Measurements from ENCODE around the gene MRO. TPM values are rescaled to one million over a fixed set of nuclear protein-coding genes. Genes with fewer than 3 reads are reported as not detected.

MRO gene
- total RNA-seq, 2 experiments from 2014 or later: not detected

GRCh38 chr18:50816419-50817166 is 3.2 kb downstream of the MRO start:
- no peak overlapping the region for H3K4me3 Mint-ChIP-seq

DNA sequence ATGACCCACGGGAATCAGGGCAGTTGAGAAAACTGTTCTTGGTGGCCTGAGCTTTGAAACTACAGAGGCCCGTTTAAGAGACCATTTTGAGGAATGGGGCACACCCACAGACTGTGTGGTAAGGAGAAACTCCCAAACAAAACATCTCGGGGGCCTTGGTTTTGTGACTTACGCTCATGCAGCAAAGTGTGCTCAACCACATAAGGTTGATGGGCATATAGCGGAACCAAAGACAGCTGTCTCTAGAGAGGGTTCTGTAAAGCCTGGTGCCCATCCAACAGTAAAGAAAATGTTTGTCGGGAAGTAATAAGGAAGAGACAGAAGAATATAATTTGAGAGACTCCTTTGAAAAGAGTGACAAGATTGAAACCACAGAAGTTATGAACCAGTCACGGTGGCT is 5.4 kb downstream of the MRO start:
- H3K27me3 Mint-ChIP-seq: peaks cover 19% of the 10 kb centered on the region
- H3K9me3 Mint-ChIP-seq: no peaks in the 10 kb centered on the region
- H3K36me3 Mint-ChIP-seq: no peaks in the 10 kb centered on the region
- H3K27ac Mint-ChIP-seq: no peak overlapping the region
- no peak for DNase-seq
- H3K4me3 Mint-ChIP-seq: no peak overlapping the region
- no peaks in the 10 kb centered on the region for H3K4me1 Mint-ChIP-seq

More at GRCh38 chr18:50816419-50817166, 3.2 kb downstream of the MRO start:
- H3K9me3 Mint-ChIP-seq: no peaks in the 10 kb centered on the region
- H3K27ac Mint-ChIP-seq: no peak overlapping the region
- H3K36me3 Mint-ChIP-seq: no peaks in the 10 kb centered on the region
- no peak for DNase-seq
- peaks cover 19% of the 10 kb centered on the region for H3K27me3 Mint-ChIP-seq
- no peaks in the 10 kb centered on the region for H3K4me1 Mint-ChIP-seq

DNA sequence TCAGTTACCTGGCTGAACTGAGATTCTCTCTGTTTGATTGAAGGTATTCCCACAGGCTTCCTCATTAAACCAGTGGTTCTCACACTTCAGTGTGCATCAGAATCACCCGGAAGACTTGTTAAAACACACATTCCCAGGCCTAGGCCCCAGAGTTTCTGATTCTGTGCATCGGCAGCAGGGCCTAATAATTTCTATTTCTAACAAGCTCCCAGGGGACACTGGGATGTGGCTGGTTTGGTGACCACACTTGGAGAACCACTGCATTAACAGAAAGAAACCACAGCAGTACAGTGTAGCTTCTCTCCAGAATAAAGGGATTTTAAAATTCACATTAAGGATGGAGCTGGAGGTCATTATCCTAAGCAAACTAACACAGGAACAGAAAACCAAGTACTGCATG is 6.5 kb downstream of the MRO start:
- Mint-ChIP-seq H3K9me3 (no peaks in the 10 kb centered on the region), H3K27me3 (peaks cover 15% of the 10 kb centered on the region), H3K4me3 (no peak overlapping the region), H3K36me3 (no peaks in the 10 kb centered on the region), H3K4me1 (no peaks in the 10 kb centered on the region), H3K27ac (no peak overlapping the region)
- DNase-seq: no peak

GRCh38 chr18:50812834-50813233 is 7.0 kb downstream of the MRO start:
- Mint-ChIP-seq H3K27me3 (peaks cover 13% of the 10 kb centered on the region), H3K9me3 (no peaks in the 10 kb centered on the region)

DNA sequence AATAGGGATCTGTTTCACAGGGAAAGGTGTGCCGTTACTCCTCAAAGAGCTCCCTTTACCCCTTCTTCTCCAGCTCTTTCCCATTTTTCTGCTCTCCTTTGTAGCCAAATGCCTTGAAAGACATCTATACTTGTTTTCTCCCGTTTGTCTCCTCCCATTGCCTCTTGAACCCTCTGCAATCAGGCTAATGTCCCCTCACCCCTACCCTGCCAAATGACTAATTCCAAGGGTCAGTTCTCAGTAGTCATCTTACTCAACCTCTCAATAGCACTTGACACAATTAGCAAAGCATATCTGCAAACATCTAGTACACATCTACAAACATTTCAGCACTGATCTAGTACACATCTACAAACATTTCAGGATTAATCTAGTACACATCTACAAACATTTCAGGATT is 12.6 kb downstream of the MRO start:
- Mint-ChIP-seq H3K27me3 (peaks cover 4% of the 10 kb centered on the region), H3K4me1 (no peaks in the 10 kb centered on the region), H3K27ac (no peak overlapping the region), H3K9me3 (no peaks in the 10 kb centered on the region), H3K36me3 (no peaks in the 10 kb centered on the region), H3K4me3 (no peak overlapping the region)
- DNase-seq: no peak

More at GRCh38 chr18:50812834-50813233, 7.0 kb downstream of the MRO start:
- H3K4me1 Mint-ChIP-seq: no peaks in the 10 kb centered on the region
- no peak for DNase-seq
- no peaks in the 10 kb centered on the region for H3K36me3 Mint-ChIP-seq
- no peak overlapping the region for H3K4me3 Mint-ChIP-seq
- no peak overlapping the region for H3K27ac Mint-ChIP-seq

DNA sequence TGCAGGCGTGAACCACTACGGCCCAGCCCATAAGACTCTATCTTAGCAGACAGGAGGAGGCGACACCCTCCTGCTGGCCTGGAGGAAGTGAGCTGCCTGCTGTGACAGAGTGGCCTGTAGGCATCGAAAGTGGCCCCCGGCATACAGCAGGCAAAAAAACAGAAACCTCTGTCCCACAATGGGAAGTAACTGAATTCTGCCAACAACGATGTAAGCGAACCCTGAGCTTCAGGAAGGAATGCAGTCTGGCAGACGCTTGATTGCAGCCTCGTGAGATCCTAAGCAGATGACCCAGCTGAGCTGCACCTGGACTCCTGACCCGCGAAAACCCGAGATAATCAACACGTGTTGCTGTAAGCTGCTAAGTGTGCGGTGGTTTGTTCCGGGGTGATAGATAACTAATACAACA is 13.6 kb downstream of the MRO start:
- no peaks in the 10 kb centered on the region for H3K4me1 Mint-ChIP-seq
- H3K4me3 Mint-ChIP-seq: no peak overlapping the region
- no peak overlapping the region for H3K27ac Mint-ChIP-seq
- H3K9me3 Mint-ChIP-seq: no peaks in the 10 kb centered on the region
- no peak for DNase-seq
- H3K36me3 Mint-ChIP-seq: no peaks in the 10 kb centered on the region
- H3K27me3 Mint-ChIP-seq: peaks cover 4% of the 10 kb centered on the region

- H3K27me3 Mint-ChIP-seq: peaks cover 4% of the 10 kb centered on the region
- H3K27ac Mint-ChIP-seq: no peak overlapping the region
- no peaks in the 10 kb centered on the region for H3K4me1 Mint-ChIP-seq
- no peak for DNase-seq
- no peak overlapping the region for H3K4me3 Mint-ChIP-seq
- no peaks in the 10 kb centered on the region for H3K36me3 Mint-ChIP-seq
- no peaks in the 10 kb centered on the region for H3K9me3 Mint-ChIP-seq
These were observed 14.1 kb downstream of the MRO start for GRCh38 chr18:50805732-50806131.

DNA sequence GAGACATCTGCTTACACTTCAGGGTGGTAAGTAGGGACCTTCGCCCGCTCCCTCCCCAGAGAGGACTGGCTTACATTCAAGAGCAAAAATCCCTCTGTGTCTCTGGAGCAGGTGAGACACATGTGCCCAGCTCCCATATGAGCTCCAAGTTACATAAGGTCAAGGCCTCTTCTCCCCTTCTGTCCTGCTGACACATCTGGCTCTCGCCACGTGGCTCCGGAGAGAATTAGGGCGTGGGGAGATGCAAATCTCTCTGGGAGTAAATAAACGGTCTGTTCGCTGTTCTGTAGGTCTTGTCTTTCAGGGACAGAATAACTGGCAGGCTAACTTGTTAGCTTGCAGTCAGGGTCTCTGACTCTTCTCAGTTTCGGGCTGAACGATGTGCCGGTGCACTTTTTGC is 16.2 kb downstream of the MRO start:
- Mint-ChIP-seq H3K27me3 (peaks cover 8% of the 10 kb centered on the region), H3K27ac (no peak overlapping the region), H3K36me3 (no peaks in the 10 kb centered on the region), H3K4me1 (no peaks in the 10 kb centered on the region), H3K9me3 (no peaks in the 10 kb centered on the region), H3K4me3 (no peak overlapping the region)
- DNase-seq: no peak

DNA sequence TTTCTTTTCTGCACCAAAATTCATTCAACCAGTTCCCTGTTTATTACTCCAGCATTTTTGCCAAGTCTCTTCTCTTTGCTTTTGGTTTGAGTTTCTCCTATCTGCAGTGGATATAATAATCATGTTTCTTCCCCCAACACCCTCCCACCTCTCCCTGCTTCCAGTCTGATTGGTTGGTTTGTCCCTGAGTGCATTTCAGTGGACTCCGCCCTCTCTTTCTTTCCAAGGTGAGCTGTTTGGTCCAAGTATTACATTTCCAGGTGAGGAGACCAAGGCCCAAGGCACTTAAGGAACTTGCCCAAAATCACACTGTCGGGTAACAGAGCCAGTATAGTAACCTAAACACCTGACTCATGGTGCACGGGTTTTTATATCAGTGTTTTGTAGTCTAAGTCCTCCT is 17.7 kb downstream of the MRO start:
- no peak overlapping the region for H3K4me3 Mint-ChIP-seq
- H3K27me3 Mint-ChIP-seq: peaks cover 12% of the 10 kb centered on the region
- no peaks in the 10 kb centered on the region for H3K9me3 Mint-ChIP-seq
- no peaks in the 10 kb centered on the region for H3K36me3 Mint-ChIP-seq
- no peak for DNase-seq
- no peak overlapping the region for H3K27ac Mint-ChIP-seq
- no peaks in the 10 kb centered on the region for H3K4me1 Mint-ChIP-seq

GRCh38 chr18:50797142-50797541 is 22.7 kb downstream of the MRO start:
- no peaks in the 10 kb centered on the region for H3K9me3 Mint-ChIP-seq
- H3K4me3 Mint-ChIP-seq: no peak overlapping the region
- H3K4me1 Mint-ChIP-seq: no peaks in the 10 kb centered on the region
- no peak overlapping the region for H3K27ac Mint-ChIP-seq
- peaks cover 24% of the 10 kb centered on the region for H3K27me3 Mint-ChIP-seq
- H3K36me3 Mint-ChIP-seq: no peaks in the 10 kb centered on the region
- no peak for DNase-seq

- Mint-ChIP-seq H3K4me3 (no peak overlapping the region), H3K27me3 (peaks cover 24% of the 10 kb centered on the region), H3K4me1 (no peaks in the 10 kb centered on the region), H3K9me3 (no peaks in the 10 kb centered on the region), H3K36me3 (no peaks in the 10 kb centered on the region), H3K27ac (no peak overlapping the region)
- no peak for DNase-seq
These were observed 23.3 kb downstream of the MRO start for GRCh38 chr18:50796495-50796894.

- no peak overlapping the region for H3K4me3 Mint-ChIP-seq
- no peak for DNase-seq
- H3K9me3 Mint-ChIP-seq: no peaks in the 10 kb centered on the region
- H3K27ac Mint-ChIP-seq: no peak overlapping the region
- no peaks in the 10 kb centered on the region for H3K36me3 Mint-ChIP-seq
- no peaks in the 10 kb centered on the region for H3K4me1 Mint-ChIP-seq
- H3K27me3 Mint-ChIP-seq: peaks cover 21% of the 10 kb centered on the region
These were observed 25.9 kb downstream of the MRO start for GRCh38 chr18:50793641-50794565.

DNA sequence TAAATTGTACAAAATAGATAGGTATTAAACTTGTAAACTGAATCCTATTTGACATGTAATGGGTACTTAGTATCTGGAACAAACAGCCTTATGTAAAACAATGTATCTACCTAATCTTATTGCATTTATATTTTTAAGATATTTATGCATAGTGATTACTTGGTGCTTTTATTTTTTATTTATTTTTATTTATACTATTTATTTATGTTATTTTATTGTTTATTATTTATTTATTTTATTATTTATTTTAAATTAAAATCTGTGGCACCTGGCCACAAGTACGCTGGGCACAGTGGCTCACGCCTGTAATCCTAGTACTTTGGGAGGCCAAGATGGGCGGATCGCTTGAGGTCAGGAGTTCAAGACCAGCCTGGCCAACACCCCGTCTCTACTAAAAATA is 26.9 kb downstream of the MRO start:
- H3K36me3 Mint-ChIP-seq: no peaks in the 10 kb centered on the region
- no peak overlapping the region for H3K4me3 Mint-ChIP-seq
- no peak overlapping the region for H3K27ac Mint-ChIP-seq
- H3K4me1 Mint-ChIP-seq: no peaks in the 10 kb centered on the region
- H3K27me3 Mint-ChIP-seq: peaks cover 20% of the 10 kb centered on the region
- H3K9me3 Mint-ChIP-seq: no peaks in the 10 kb centered on the region
- DNase-seq: no peak

- Mint-ChIP-seq H3K27ac (no peak overlapping the region), H3K9me3 (no peaks in the 10 kb centered on the region), H3K4me1 (no peaks in the 10 kb centered on the region), H3K4me3 (no peak overlapping the region), H3K27me3 (peaks cover 17% of the 10 kb centered on the region), H3K36me3 (no peaks in the 10 kb centered on the region)
- no peak for DNase-seq
These were observed 28.0 kb downstream of the MRO start for GRCh38 chr18:50791599-50792438.

DNA sequence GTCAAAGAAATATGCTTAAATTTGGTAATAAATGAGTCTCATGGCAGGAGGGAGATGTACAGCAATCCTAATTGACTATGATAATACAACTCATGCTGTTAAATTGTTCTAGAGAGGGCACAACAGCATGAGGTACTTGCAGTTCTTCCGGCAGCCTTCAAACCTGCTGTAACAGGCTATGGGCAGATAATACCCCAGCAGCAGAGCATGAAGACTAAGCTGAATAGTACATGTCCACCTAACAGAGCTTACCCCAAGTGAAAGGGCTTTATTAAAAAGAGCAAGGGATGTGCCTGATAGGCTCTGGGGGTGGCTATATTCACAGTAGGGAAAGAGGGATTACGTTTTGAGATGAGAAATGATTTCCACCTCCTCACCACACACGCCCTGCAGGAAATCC is 28.9 kb downstream of the MRO start:
- DNase-seq: no peak
- Mint-ChIP-seq H3K27ac (no peak overlapping the region), H3K4me1 (no peaks in the 10 kb centered on the region)

More for the DNA sequence above, 28.9 kb downstream of the MRO start:
- Mint-ChIP-seq H3K4me3 (no peak overlapping the region), H3K9me3 (no peaks in the 10 kb centered on the region), H3K36me3 (no peaks in the 10 kb centered on the region), H3K27me3 (peaks cover 11% of the 10 kb centered on the region)

Measured in activated naive CD8-positive, alpha-beta T cell treated with anti-CD3 and anti-CD28 coated beads for 36 hours (primary cell).